ENCODE measurements around the gene NOP58. TPM values are rescaled to one million over a fixed set of nuclear protein-coding genes. Genes with fewer than 3 reads are reported as not detected.

NOP58 gene
- total RNA-seq, 1 donor from 2014 or later, result 75.2 TPM

DNA sequence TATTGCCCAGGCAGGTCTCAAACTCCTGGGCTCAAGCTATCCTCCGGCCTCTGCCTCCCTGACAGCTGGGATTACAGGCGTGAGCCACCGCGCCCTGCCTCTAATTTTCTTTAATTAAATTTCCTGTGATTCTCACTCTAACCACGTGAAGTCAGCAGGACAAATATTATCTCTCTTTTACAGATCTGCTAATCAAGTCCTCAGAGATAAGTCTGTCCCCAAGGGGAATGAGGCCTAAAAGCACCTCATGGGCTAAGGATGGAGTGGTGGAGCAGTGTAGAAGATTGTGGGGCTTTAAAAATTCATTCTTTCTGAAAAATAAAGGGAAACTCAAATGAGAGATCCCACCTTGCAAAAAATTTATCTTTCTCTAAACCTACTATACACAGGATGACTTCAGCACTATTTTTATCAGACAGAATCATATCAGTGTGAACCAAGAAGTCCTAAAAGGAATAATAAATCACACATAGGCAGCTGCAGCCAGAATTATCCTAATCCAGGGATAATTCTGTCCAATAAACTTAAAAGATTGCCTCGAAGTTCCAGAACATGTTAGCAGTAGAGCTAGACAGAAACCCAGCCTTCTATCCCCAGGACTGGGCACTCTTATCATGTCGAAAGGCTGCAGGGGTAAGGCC is 72.3 kb downstream of the NOP58 start:
- DNase-seq (ENCODE audit: low read depth), result no peak
- Histone ChIP-seq H3K27me3 (ENCODE audit: control insufficient read depth, insufficient read depth, low read length) (no peaks in the 10 kb centered on the region), H3K4me3 (ENCODE audit: low read depth, low read length) (no peak overlapping the region), H3K36me3 (ENCODE audit: control insufficient read depth, insufficient read depth, low read length) (no peaks in the 10 kb centered on the region)
- TF ChIP-seq, protein P1, sequence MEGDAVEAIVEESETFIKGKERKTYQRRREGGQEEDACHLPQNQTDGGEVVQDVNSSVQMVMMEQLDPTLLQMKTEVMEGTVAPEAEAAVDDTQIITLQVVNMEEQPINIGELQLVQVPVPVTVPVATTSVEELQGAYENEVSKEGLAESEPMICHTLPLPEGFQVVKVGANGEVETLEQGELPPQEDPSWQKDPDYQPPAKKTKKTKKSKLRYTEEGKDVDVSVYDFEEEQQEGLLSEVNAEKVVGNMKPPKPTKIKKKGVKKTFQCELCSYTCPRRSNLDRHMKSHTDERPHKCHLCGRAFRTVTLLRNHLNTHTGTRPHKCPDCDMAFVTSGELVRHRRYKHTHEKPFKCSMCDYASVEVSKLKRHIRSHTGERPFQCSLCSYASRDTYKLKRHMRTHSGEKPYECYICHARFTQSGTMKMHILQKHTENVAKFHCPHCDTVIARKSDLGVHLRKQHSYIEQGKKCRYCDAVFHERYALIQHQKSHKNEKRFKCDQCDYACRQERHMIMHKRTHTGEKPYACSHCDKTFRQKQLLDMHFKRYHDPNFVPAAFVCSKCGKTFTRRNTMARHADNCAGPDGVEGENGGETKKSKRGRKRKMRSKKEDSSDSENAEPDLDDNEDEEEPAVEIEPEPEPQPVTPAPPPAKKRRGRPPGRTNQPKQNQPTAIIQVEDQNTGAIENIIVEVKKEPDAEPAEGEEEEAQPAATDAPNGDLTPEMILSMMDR (IDR thresholded peaks at IDR 0.05; ENCODE audit: insufficient read depth, low read length, poor library complexity, severe bottlenecking), result no peak

DNA sequence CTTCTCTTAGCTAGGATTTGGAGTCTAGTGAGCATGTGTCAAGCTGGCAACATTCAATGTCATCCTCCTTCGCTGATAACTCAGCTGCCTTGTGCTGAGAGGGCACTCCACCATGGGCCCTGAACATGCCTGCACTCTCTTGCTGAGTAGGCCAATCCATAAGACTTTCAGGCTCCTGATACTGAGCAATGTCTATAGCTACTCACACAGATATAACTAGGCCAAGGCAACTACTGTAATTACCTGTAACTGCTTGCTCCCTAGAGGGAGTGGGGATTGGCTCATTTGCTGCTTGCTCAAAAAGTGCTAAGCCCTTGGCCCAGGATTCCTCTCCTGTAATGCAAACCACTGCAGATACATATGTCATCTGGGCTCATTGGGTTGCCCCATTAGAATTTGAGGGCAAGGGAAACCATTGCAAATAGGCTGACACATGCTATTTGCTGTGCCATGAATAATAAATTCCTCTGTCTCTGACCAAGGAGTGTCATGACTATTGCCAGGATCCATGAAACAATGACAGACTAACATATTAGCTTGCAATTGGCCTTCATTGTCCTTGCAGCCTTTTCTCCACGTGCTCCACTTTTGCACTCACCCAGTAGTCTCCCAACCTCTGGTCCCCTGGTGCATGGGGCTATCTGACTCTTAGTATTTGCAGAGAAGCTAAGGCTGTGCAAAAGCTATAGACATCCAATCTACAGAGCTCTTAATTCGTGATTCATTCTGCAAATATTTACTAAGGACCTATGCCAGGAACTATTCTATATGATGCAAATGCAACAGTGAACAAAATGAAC is 73.7 kb downstream of the NOP58 start:
- no peak for DNase-seq (ENCODE audit: low read depth)

DNA sequence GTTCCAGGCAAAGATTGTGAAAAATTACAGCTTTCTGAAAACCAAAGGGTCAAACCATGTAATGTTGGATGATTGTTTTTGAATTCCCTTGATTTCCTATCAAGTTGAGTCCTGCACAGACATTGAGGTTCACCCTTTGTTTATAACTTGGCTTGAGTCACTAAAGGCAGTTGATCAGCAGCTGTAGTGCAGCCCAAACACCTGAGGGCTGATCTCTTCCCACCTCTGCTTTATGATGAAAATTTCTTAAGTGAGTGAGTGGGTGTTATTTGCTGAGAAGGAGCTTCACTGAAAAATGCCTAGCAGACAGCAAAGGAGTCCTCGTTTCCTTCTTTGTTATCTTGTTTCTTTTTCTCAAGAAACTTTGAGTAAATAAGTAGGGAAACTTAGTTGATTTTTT is 78.6 kb downstream of the NOP58 start:
- DNase-seq (ENCODE audit: low read depth), result no peak
- Histone ChIP-seq H3K4me3 (ENCODE audit: low read depth, low read length) (no peak overlapping the region), H3K27me3 (ENCODE audit: control insufficient read depth, insufficient read depth, low read length) (no peaks in the 10 kb centered on the region), H3K36me3 (ENCODE audit: control insufficient read depth, insufficient read depth, low read length) (no peaks in the 10 kb centered on the region)
- TF ChIP-seq, protein P1 (IDR thresholded peaks at IDR 0.05; ENCODE audit: insufficient read depth, low read length, poor library complexity, severe bottlenecking), result no peak

More for the DNA sequence above, 73.7 kb downstream of the NOP58 start:
- Histone ChIP-seq H3K4me3 (ENCODE audit: low read depth, low read length) (no peak overlapping the region), H3K27me3 (ENCODE audit: control insufficient read depth, insufficient read depth, low read length) (no peaks in the 10 kb centered on the region), H3K36me3 (ENCODE audit: control insufficient read depth, insufficient read depth, low read length) (no peaks in the 10 kb centered on the region)
- TF ChIP-seq, protein P1 (IDR thresholded peaks at IDR 0.05; ENCODE audit: insufficient read depth, low read length, poor library complexity, severe bottlenecking), result no peak

DNA sequence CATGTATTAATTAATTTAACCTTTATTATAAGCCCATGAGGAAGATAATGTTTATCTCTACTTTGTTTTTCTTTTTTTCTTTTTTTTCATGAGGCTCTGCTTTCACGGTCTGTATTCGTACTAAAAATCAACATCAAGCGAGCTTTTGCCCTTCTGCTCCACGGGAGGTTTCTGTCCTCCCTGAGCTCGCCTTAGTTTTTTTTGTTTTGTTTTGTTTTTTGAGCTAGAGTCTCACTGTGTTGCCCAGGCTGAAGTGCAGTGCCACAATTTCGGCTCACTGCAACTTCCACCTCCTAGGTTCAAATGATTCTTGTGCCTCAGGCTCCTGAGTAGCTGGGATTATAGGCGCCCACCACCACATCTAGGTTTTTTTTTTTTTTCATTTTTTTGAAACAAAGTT is 80.6 kb downstream of the NOP58 start:
- DNase-seq (ENCODE audit: low read depth), result no peak
- no peak overlapping the region for H3K4me3 ChIP-seq (ENCODE audit: low read depth, low read length)
- TF ChIP-seq, protein P1 (IDR thresholded peaks at IDR 0.05; ENCODE audit: insufficient read depth, low read length, poor library complexity, severe bottlenecking), result no peak
- H3K36me3 ChIP-seq (ENCODE audit: control insufficient read depth, insufficient read depth, low read length), result no peaks in the 10 kb centered on the region
- no peaks in the 10 kb centered on the region for H3K27me3 ChIP-seq (ENCODE audit: control insufficient read depth, insufficient read depth, low read length)

Other genes starting within 250 kb of the NOP58 start
- gene FZD7, start 231.9 kb upstream of the NOP58 start, total RNA-seq, result 13.5 and 14.5 TPM in 2 replicates
- gene KIAA2012, start 192.5 kb upstream of the NOP58 start, total RNA-seq, result not detected in 2 replicates
- gene SUMO1, start 27.2 kb upstream of the NOP58 start, total RNA-seq, result 79.1 and 89.9 TPM in 2 replicates
- 44.8 and 46.3 TPM in 2 replicates for gene BMPR2, start 110.6 kb downstream of the NOP58 start, total RNA-seq

All from kidney epithelial cell (primary cell).